Measurements from ENCODE around the gene TTLL13.
"Not testable (repeated sequence)": the region's sequence is repeated elsewhere in the genome, so short reads cannot be mapped to it uniquely, and the experiment has no call there.

Gene TTLL13

DNA sequence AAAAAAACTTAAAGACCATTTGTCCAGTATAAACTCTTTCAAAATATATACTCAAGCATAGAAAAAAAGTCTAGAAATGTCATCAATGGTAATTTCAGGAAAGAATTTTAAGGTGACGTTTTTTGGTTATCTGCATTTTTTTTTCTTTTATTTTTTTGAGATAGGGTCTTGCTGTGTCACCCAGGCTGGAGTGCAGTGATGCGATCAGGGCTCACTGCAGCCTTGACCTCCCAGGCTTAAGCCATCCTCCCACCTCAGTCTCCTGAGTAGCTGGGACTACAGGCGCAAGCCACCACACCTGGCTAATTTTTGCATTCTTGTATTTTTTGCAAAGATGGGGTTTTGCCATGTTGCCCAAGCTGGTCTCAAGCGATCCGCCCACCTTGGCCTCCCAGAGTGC, 31.4 kb downstream of the TTLL13 start:
- DNase-seq (ENCODE audit: low read depth in 2 of 2, low spot score in 1 of 2): not testable (repeated sequence)

DNA sequence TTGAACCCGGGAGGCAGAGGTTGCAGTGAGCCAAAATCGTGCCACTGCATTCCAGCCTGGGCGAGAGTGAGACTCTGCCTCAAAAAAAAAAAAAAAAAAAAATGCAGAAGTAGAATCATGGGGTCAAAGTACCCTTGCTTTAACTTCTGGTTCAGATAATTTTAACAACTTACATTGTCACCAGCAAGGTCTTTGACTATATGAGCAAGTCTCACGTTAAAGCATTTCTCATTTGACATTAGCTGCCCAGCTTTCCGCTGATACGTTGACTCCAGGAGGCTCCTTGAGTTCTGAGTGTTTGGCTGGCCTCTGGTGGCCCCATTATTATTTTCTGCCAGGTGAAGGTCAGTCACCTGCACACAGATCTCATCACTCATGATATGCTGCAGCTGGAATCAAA, 32.3 kb downstream of the TTLL13 start:
- not testable (repeated sequence) for DNase-seq (ENCODE audit: low read depth in 2 of 2, low spot score in 1 of 2)

DNA sequence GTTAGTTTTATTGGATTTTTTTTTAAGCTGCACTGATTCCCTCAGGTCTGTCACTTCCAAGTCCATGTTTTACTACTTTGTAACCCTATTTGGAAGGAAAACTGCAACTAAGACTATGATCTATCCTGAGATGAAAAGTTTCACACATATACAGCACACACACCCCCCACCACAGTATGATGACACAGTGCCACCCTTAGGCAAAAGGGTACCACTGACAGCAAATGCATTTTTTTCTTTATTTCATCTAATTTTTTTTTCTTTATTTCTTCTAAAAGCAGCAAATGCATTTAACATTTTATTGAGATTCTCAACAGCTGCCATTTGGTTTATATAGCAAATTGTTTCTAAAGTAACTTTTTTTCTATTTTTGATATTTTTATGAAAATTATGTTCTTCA, 37.3 kb downstream of the TTLL13 start:
- DNase-seq (ENCODE audit: low read depth in 2 of 2, low spot score in 1 of 2): peak in 1 of 2 donors; percentile 21

DNA sequence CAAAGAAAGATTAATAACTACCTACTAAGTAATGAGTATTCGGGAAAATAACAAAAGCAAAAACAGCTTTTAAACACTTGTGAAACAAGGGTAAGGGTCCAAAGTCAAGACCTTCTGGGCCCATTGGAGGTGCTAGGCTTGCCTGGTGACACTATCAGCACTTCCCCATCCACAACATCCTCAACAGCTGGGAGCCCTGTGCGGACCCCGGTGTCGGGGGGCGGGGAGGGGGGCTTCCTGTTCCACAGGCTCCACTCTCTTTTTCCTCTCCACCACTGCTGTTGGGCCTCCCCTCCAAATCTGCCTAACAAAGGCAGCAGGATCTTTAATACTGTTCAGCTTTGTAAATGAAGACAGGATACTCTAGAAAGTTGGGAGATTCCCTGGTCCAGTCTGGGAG, 37.7 kb downstream of the TTLL13 start:
- no peak for DNase-seq (ENCODE audit: low read depth in 2 of 2, low spot score in 1 of 2)

DNA sequence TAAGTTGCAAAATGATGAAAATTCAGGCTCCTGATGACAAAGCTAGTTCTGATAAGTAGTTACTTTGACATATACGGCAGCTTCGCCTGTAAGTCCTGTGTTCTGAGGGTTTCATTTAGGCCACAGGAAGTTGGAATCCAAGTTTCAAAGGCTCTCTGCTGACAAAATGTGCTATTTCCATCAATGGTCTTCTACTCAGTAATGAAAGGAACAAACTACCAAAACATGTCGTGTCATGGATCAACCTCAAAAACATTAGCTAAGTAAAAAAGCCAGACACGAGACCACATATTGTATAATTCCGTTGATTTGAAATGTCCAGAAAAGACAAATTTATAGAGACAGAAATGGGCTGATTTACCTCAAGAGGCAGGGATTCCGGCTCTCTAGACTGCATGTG, 38.6 kb downstream of the TTLL13 start:
- no peak for DNase-seq (ENCODE audit: low read depth in 2 of 2, low spot score in 1 of 2)

DNA sequence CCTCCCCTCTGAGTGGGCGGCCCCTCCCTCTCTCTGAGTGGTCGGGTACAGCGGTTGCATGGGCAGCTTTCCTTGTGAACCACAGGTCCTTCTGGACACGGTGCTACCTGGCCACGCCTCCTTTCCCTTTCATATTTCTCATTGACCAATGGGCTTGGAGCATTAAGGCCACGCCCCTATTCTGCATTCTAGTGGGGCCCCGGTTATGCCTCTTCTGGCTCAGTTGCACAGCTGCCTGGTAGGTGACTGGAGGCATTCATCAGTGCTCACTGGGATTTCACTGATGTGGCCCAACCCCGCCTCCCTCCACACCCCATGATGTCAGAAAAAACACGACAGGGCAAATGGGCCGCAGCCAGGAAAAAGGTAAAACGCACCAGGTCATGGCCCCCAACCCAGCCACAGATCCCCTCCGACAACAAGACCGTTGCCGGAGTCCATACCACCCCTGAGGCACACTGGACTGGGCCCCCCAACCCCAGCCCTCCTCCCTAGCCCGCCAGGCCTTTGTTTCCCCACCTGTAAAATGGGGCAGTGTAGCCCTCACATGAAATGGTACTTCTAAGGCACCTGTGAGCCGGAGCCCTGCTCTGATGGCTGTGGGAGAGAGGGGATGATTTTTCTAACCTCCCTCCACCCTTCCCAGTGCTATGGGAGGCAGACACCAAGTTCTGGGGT, 42.5 kb downstream of the TTLL13 start:
- DNase-seq (ENCODE audit: low read depth in 2 of 2, low spot score in 1 of 2): no peak

DNA sequence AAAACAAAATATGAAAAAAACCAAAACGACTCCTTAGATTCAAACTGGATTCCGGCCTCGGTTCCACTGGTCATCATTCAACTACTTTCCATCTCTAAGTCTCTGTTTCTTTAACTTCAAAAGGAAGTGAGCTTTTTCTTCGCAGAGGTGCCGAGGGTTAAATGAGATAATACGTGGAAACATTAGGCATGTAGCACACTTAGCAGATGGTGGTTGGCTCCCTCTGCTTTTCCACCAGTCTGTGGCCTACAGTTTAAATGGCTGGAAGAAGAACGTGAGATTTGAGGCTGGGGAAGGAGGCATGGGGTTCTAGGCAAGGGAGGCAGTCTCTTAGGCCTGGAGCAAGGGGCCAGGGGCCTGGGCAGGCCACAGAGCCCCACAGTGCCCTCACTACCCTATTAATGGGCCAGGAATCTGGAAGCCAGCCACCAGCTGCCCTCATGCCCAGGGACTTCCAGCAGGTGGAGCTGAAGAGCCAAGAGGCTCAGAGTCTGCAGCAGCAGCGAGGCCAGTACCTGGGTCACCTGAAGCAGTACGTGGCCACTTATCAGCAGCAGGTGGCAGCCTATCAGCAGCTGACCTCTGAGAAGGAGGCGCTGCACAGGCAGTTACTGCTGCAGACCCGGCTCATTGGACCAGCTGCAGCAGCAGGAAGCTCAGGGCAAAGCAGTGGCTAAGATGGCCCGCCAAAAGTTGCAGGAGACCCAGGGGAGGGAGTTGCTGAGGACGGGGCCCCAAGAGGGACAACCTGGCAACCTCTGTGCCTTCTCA, 43.9 kb downstream of the TTLL13 start:
- peak; percentile 21 to 43 for DNase-seq (ENCODE audit: low read depth in 2 of 2, low spot score in 1 of 2)

DNA sequence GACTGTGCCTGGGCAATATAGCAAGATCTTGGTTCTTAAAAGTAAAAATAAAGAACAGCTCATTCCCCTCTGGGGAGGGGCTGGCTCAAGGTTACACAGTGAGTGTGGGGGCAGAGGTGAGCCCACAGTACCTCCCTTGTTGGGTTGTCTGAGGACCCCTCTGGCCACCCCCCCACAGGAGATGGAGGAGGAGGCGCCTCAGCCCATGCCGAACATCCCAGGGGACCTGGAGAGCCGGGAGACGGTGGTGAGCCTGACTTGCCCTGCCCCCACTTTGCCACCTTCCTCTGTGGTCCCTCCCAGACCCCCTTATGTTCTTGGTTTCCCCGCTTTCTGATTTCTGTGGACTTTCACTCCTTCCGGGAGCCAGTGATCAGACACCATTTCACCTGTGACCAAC, 44.8 kb downstream of the TTLL13 start:
- no peak for DNase-seq (ENCODE audit: low read depth in 2 of 2, low spot score in 1 of 2)

DNA sequence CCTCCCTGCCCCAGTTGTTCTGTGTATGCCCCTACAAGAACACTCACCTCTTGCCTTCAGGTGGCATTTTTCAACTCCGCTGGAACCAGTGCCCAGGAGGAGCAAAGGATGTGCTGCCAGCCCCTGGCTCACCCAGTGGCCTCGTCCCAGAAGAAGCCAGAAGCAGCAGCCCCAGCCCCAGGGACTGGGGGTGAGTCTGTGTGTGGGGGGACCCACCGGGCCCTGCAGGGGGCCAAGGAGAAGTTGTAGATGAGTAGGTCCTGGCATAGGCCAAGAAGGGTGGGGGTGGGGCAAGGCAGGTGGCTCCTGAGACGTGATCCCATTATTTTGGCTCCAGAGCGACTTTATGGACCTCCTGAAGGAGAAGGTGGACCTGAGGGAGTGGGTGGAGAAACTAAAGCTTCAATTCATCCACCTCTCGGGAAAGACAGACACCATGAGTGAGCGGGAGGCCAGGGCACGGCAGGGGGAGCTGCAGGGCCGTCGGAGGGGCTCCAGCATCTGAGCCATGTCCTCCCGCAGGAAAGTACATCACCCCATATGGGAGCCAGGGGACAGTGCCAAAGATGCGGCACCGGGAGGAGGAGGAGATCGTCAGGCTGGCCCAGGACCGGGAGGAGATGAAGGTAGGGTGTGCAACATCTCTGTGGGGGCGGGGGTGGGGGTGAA, 45.4 kb downstream of the TTLL13 start:
- no peak for DNase-seq (ENCODE audit: low read depth in 2 of 2, low spot score in 1 of 2)

DNA sequence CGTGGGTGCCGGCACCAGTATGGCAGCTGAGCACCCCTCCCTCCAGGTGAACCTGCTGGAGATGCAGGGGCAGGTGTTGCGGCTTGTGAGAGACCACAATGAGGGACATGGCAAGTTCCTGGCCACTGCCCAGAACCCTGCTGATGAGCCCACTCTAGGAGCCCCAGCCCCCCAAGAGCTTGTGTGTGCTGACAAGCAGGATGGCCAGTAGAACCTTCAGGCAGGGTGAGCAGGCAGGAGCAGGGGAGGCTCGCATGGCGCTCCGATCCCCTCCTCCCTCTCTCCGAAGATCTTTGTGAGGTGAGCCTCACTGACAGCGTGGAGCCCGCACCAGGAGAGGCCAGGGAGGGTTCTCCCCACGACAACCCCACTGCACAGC, 45.9 kb downstream of the TTLL13 start:
- no peak for DNase-seq (ENCODE audit: low read depth in 2 of 2, low spot score in 1 of 2)

DNA sequence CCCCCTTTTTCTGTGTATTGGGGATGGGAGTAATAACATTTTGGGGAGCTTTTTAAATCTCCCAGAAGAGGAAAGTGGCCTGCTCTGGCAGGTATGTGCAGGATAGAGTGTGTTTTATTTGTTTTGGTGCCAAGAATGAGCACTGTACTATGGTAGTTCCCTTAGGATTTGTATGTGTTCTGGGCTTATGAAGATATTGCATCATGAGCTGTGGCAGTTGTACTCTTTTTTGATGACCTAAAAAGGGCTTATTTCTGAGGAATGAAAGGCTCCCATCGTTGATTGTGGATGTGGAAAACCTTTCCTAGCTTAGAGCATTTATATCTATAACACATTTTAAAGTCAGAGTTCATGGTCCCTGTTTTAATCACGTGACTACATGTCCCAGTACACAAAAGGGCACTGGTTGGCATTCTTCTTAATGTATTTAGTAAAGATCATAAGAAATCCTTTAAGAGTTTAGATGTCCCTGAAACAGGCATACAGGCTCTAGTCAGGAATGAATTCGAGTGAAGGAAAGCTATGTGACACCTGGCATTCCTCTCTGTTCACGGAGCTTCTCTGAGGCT, 47.0 kb downstream of the TTLL13 start:
- not testable (repeated sequence) for DNase-seq (ENCODE audit: low read depth in 2 of 2, low spot score in 1 of 2)

DNA sequence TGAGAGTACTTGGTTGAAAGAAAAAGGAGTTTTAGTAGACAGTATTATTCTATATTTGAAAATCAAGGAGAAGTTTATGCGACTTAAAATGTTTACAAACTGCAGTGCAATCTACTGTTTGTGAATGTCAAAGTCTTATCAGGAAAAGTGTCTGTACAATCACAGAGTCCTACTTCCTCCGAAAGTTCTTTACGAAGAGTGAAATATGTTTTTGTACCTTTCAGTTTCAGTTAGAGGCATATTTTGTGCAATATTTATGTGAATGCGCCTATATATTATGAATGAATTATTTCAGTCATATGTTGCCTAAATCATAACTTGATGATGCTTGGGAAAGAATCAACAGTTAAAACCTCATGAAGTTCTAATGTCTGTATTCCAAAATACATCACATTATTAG, 47.7 kb downstream of the TTLL13 start:
- no peak for DNase-seq (ENCODE audit: low read depth in 2 of 2, low spot score in 1 of 2)

DNA sequence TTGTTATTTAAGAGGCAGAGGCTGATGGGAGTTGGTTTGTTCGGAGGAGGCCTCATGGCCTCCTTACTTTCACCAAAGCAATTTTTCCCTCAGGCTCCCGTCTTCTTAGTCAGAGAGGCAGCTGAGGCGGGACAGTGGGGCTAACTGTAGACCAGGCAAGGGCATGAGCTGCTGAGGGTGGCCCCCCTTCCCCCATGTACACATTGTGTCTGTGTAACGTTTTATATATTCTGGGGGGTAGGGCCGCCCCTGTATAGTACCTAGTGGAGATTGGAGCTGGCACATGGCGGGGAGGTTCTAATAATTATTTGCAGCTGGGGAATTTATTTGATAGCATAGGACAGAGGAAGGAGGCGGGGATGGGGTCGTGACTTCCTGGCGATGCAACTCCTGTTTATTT, 51.2 kb downstream of the TTLL13 start:
- no peak for DNase-seq (ENCODE audit: low read depth in 2 of 2, low spot score in 1 of 2)

DNA sequence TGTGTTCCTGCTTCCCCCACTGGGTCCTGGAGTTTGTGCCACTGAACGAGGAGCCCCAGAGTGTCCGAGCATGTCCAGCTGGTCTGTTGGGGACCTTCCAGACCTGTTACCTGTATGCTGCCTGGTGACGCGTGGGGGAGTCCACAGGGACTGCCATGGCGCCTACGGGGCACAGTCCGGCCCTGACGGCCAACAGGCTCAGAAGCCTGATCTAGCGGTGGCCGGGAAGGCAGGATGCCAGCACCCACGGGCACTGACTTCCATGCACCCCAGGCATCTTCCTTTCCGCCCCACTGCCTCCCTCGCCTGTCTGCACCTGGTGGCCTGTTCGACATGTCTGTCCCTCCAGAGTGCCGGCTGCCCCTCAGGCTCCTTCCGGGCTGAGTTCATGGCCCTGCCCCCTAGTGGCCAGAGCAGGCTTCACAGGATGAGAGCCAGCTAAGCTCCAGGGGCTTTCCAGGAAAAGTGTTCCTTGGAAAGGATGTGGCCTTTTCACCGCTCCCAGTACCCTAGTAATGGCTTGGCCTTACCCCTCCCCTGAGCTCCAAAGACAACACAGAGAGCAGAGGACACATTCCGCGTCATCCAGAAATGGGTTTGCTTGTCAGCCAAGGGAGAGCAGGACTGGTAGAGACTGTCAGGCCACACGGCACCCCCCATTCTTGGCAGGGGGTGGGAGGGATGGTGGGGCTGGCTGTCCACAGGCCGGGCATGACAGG, 51.8 kb downstream of the TTLL13 start:
- DNase-seq (ENCODE audit: low read depth in 2 of 2, low spot score in 1 of 2): peak; percentile 17 to 24

DNA sequence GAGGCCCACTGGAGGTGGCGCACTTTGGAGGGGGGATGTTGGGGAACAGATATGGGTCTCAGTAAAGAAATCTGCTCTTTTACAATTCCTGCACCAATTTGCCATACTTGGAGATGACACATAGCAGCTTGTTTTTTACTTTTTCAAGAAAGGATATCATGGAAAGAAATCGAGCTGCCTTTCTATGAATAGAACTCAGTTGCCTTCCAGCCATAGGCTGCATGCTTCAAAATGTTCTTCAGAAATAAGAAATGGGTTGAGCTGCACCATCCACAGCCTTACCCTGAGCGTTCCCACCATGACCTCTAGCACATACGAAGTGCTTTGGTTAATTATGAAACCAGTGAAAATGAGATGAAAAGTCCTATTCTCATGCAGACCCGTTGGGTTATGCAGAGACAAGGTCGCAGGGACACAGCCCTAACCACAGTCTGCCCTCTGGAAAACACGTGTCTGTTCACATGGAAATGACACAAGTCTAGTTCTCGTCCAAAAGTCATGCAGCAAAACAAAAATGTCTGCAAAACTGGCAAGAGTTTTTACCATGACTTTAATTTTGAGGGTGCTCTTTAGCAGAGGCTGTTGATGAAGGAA, 52.4 kb downstream of the TTLL13 start:
- no peak for DNase-seq (ENCODE audit: low read depth in 2 of 2, low spot score in 1 of 2)

DNA sequence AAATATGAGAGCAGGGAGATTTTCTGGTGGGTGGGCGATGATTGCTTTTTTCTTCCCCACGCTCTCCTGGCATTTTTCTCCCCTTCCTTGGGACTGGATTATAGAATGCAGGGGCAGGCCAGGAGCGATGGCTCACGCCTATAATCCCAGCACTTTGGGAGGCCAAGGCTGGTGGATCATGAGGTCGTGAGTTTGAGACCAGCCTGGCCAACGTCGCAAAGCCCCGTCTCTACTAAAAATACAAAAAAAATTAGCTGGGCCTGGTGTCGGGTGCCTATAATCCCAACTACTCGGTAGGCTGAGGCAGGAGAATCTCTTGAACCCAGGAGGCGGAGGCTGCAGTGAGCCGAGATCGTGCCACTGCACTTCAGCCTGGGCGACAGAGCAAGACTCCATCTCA, 56.0 kb downstream of the TTLL13 start:
- DNase-seq (ENCODE audit: low read depth in 2 of 2, low spot score in 1 of 2): not testable (repeated sequence)

DNA sequence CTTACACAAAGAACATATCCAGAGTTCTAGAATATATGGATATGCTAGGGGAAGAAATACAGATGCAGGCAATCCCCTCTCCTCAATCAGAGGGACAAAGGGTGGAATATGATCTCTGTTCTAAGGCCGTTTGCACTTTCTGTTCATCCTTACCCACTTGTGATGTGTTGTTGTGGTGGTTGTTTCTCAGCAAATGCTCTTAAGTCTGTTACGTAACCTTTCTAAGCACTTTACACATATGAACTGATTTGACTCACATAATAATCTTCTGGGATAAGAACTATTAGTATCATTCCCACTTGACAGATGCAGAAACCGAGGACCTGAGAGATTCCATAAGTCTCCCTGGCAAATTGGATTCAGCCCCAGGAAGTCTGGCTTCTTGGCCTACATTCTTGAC, 56.6 kb downstream of the TTLL13 start:
- no peak for DNase-seq (ENCODE audit: low read depth in 2 of 2, low spot score in 1 of 2)

DNA sequence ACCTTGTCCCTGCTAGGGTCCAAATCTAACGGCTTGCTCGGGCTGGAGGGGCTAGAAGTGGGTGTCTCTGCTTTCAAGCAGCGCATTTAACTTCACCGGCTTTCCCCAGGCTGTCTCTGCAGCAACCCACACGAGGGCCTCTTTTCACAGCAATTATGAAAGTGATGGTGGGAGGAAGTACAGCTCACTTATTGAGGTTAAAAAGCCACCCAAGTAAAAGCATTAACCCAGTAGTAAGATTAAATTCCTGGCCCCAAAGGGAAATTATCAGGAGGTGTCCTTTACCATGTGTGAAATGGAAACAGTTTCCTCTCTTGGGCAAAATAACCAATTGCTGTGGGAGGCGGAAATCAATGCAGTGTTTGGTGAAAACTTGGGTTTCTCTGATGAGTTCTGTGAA, 57.2 kb downstream of the TTLL13 start:
- DNase-seq (ENCODE audit: low read depth in 2 of 2, low spot score in 1 of 2): no peak

DNA sequence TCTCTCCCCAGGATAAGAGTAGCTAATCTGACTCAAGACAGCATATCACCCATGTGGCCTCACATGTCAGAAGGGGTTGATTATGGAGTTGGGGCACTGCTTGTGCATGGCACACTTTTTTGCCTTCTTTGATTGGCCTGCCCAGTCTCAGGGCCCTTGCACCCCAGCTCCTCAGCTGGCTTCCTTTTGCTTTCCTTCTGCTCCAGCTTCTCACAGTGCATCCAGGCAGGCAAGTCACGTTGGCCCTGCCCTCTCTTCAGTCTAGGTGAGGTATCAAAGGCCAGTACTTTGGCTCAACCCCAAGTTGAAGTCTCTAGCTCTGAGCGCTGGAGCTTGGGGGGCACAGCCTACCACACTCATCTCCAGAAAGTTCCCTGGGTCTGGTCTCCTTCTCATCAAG, 58.3 kb downstream of the TTLL13 start:
- no peak for DNase-seq (ENCODE audit: low read depth in 2 of 2, low spot score in 1 of 2)

DNA sequence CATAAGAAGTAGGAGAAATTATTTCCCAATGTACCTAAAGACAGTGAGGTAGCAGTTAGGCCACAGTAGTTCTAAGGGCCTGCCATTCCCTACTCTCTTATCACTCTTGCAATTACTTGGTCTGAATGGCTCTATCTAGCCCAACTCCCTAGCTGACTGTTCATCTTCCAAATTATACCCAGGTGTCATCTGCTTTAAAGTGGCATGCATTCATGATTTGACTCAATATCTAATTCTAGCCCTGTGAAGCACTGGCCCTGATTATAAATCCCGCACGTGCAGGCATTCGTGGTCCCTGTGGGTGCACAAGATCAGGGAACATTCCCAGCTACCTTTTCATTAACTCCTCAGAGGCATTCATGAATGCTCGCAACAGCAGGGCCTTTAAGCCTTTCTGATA, 59.7 kb downstream of the TTLL13 start:
- DNase-seq (ENCODE audit: low read depth in 2 of 2, low spot score in 1 of 2): no peak
